Panc1 (cell line): ENCODE data around the gene CHST13. TPM values are rescaled to one million over a fixed set of nuclear protein-coding genes. Genes with fewer than 3 reads are reported as not detected.

Experiments
- ATAC-seq: fragments of 200-7000 bp; cut with Tn5 transposase; 2 replicates; pipeline ENCODE4 v1.9.1; 2020; ENCODE audit warnings: mild to moderate bottlenecking, moderate library complexity
- BruUV-seq: library from RNA; stranded (reverse); fragments of 400-500 nt; replicated peaks from 2 replicates; lab custom pipeline; 2021; lab: Mats Ljungman, UMichigan
- CTCF ChIA-PET: fragments of 300-600 bp; sonication (Branson Sonifier 250); formaldehyde crosslinking; loops from one replicate; lab custom pipeline; 2022; ENCODE audit warnings: antibody characterized with exemption; lab: Charles Lee
- POLR2A ChIA-PET: fragments of 300-600 bp; sonication (Branson Sonifier 250); formaldehyde crosslinking; loops from one replicate; lab custom pipeline; 2022; ENCODE audit warnings: antibody characterized with exemption; lab: Charles Lee
- DNase-seq: peaks from one replicate; pipeline ENCODE4 v3.0.0-alpha.2; 2010; ENCODE audit warnings: low read depth, low spot score
- H3K27ac ChIP-seq: 2 replicates; pipeline ENCODE4 v1.5.1; 2011; ENCODE audit warnings: mild to moderate bottlenecking, low read length, inconsistent platforms
- H3K27me3 ChIP-seq: fragments of 200-500 bp; sonication (Bioruptor generic); 2 replicates; pipeline ENCODE4 v1.6.0; 2014; ENCODE audit warnings: low read length, inconsistent platforms; ENCODE audit not compliant: control insufficient read depth, insufficient read depth
- H3K36me3 ChIP-seq: fragments of 200-500 bp; sonication (Bioruptor generic); 2 replicates; pipeline ENCODE4 v1.5.1; 2014; ENCODE audit warnings: inconsistent platforms, mild to moderate bottlenecking, low read length, moderate library complexity; ENCODE audit not compliant: control insufficient read depth, insufficient read depth
- H3K4me1 ChIP-seq: 2 replicates; pipeline ENCODE4 v1.5.1; 2011; ENCODE audit warnings: inconsistent platforms, mild to moderate bottlenecking, low read length, moderate library complexity; ENCODE audit not compliant: control insufficient read depth, insufficient read depth
- H3K4me3 ChIP-seq, 2 experiments: 2 replicates each; pipeline ENCODE4 v1.5.1; 2011 to 2012; ENCODE audit warnings: low read depth in 2 of 2, low read length in 2 of 2, mild to moderate bottlenecking in 2 of 2, inconsistent platforms in 1 of 2, moderate library complexity in 1 of 2
- H3K9me3 ChIP-seq: fragments of 200-500 bp; sonication (Bioruptor generic); 2 replicates; pipeline ENCODE4 v1.5.1; 2014; ENCODE audit warnings: low read depth, mild to moderate bottlenecking, inconsistent platforms, low read length, moderate library complexity; ENCODE audit not compliant: control insufficient read depth, insufficient read depth
- POLR2AphosphoS5 ChIP-seq: IDR thresholded peaks from 2 replicates; pipeline ENCODE4 v1.6.1; 2012; ENCODE audit warnings: mild to moderate bottlenecking, low read depth, low read length, moderate library complexity
- SIN3A ChIP-seq: IDR thresholded peaks from 2 replicates; pipeline ENCODE4 v1.6.1; 2012; ENCODE audit warnings: low read depth, mild to moderate bottlenecking, low read length, moderate library complexity, borderline replicate concordance; ENCODE audit not compliant: insufficient read depth
- TCF7L2 ChIP-seq: IDR thresholded peaks from 2 replicates; pipeline ENCODE4 v1.6.1; 2011; ENCODE audit warnings: mild to moderate bottlenecking, low read depth, low read length, inconsistent platforms
- in situ Hi-C: cut with HindIII; loops from 2 replicates; pipeline ENCODE4 v1.10.0; 2016; ENCODE audit warnings: low sequenced_read_pairs, low pct_unique_long_range_greater_than_20kb
- intact Hi-C: fragments of 100-400 bp; cut with micrococcal nuclease; formaldehyde crosslinking; loops from one replicate; pipeline ENCODE4 v1.10.0; 2022; ENCODE audit not compliant: unreplicated experiment
- total RNA-seq: library from RNA; stranded (reverse); gene quantifications from one replicate; pipeline ENCODE4 v1.2.1, GENCODE V29; 2021; ENCODE audit not compliant: unreplicated experiment
- TF ChIP-seq, protein P1 (sequence below): fragments of 450-650 bp; IDR thresholded peaks from 2 replicates; pipeline ENCODE4 v1.5.1; 2017; ENCODE audit warnings: mild to moderate bottlenecking
- TF ChIP-seq, protein P2 (sequence below), 2 experiments: IDR thresholded peaks; 2 replicates each; pipeline ENCODE4 v1.6.1; 2011 to 2012; ENCODE audit warnings: low read depth in 2 of 2, control low read depth in 1 of 2, low read length in 1 of 2, mild to moderate bottlenecking in 1 of 2, moderate library complexity in 1 of 2; ENCODE audit not compliant: insufficient read depth in 1 of 2

CHST13 gene
- total RNA-seq, 1 experiment from 2014 or later: 0.64 TPM

GRCh38 chr3:126525091-126525852, 1.3 kb downstream of the CHST13 start:
- in situ Hi-C loops: no loop called here
- Histone ChIP-seq H3K36me3 (no peaks in the 10 kb centered on the region), H3K9me3 (no peaks in the 10 kb centered on the region), H3K27me3 (peaks cover 8% of the 10 kb centered on the region), H3K27ac (no peak overlapping the region), H3K4me1 (peaks cover 4% of the 10 kb centered on the region; the same call in 1 of the 2 replicates), H3K4me3 (no peak overlapping the region)
- ATAC-seq (no peak), DNase-seq (no peak)
- no peak for TF ChIP-seq TCF7L2
- TF ChIP-seq, protein P1, sequence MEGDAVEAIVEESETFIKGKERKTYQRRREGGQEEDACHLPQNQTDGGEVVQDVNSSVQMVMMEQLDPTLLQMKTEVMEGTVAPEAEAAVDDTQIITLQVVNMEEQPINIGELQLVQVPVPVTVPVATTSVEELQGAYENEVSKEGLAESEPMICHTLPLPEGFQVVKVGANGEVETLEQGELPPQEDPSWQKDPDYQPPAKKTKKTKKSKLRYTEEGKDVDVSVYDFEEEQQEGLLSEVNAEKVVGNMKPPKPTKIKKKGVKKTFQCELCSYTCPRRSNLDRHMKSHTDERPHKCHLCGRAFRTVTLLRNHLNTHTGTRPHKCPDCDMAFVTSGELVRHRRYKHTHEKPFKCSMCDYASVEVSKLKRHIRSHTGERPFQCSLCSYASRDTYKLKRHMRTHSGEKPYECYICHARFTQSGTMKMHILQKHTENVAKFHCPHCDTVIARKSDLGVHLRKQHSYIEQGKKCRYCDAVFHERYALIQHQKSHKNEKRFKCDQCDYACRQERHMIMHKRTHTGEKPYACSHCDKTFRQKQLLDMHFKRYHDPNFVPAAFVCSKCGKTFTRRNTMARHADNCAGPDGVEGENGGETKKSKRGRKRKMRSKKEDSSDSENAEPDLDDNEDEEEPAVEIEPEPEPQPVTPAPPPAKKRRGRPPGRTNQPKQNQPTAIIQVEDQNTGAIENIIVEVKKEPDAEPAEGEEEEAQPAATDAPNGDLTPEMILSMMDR: no peak
- TF ChIP-seq, protein P2, sequence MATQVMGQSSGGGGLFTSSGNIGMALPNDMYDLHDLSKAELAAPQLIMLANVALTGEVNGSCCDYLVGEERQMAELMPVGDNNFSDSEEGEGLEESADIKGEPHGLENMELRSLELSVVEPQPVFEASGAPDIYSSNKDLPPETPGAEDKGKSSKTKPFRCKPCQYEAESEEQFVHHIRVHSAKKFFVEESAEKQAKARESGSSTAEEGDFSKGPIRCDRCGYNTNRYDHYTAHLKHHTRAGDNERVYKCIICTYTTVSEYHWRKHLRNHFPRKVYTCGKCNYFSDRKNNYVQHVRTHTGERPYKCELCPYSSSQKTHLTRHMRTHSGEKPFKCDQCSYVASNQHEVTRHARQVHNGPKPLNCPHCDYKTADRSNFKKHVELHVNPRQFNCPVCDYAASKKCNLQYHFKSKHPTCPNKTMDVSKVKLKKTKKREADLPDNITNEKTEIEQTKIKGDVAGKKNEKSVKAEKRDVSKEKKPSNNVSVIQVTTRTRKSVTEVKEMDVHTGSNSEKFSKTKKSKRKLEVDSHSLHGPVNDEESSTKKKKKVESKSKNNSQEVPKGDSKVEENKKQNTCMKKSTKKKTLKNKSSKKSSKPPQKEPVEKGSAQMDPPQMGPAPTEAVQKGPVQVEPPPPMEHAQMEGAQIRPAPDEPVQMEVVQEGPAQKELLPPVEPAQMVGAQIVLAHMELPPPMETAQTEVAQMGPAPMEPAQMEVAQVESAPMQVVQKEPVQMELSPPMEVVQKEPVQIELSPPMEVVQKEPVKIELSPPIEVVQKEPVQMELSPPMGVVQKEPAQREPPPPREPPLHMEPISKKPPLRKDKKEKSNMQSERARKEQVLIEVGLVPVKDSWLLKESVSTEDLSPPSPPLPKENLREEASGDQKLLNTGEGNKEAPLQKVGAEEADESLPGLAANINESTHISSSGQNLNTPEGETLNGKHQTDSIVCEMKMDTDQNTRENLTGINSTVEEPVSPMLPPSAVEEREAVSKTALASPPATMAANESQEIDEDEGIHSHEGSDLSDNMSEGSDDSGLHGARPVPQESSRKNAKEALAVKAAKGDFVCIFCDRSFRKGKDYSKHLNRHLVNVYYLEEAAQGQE (IDR thresholded peaks at IDR 0.05; ENCODE audit: insufficient read depth in 1 of 2, low read depth in 2 of 2, low read length in 1 of 2): no peak
- no peak for TF ChIP-seq POLR2AphosphoS5
- no peak for TF ChIP-seq SIN3A
- ChIA-PET POLR2A (no interaction called here), CTCF (no interaction called here)
- no TSS peak for BruUV-seq
- intact Hi-C loops: loop anchor here (10.0 kb wide), 1 partner anchor 140 kb away; no protein-coding TSS in a partner anchor

DNA sequence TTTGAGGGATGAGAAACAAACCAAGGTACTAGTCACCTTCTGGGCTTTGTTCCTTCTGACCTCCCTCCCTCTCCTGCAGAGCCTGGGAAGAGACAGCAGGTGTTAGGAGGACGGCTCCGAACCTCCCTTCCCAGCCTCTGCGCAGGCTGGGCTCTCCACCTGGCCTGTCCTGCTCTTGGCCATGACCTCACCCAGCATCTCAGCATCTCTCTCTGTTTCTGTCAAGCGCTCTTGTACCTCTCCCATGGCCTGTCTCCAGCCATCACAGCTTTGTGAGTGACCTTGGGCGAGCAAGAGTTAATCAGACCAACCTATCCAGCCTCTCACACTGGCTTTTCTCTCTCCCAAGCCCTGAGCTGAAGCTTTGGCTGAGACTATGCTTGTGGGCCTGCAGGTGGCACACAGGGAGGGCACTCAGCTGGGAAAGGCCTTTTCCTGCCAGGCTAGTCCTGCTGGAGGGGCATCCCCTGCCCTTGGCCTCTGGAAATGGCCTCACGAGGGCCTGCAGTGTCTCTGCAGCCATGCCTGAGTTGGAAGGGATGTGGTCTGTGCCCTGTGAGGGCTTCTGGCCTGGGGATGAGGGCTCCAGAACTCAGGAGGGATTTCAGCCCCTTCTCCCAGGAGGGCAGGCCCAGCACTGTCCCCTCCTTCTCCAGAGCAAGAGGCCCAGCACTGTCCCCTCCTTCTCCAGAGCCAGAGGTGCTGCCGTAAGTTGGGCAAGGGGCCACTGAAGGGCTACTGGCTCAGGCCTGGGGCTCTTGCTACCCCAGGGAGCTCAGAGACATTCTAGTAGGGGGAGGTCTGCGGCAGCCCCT, 2.1 kb downstream of the CHST13 start:
- H3K27ac ChIP-seq: no peak overlapping the region
- CTCF ChIA-PET: no interaction called here
- TF ChIP-seq SIN3A (no peak), POLR2AphosphoS5 (no peak), TCF7L2 (no peak)
- TF ChIP-seq, protein P2 (IDR thresholded peaks at IDR 0.05; ENCODE audit: insufficient read depth in 1 of 2, low read depth in 2 of 2, low read length in 1 of 2): no peak
- TF ChIP-seq, protein P1: no peak
- no peak overlapping the region for H3K4me3 ChIP-seq
- no peaks in the 10 kb centered on the region for H3K9me3 ChIP-seq
- ATAC-seq (no peak), DNase-seq (no peak)
- intact Hi-C loops (loop anchor here (10.0 kb wide), 1 partner anchor 139 kb away; no protein-coding TSS in a partner anchor), in situ Hi-C loops (no loop called here)
- BruUV-seq: no TSS peak
- POLR2A ChIA-PET: no interaction called here
- H3K27me3 ChIP-seq: peaks cover 8% of the 10 kb centered on the region
- no peaks in the 10 kb centered on the region for H3K36me3 ChIP-seq
- H3K4me1 ChIP-seq: peaks cover 4% of the 10 kb centered on the region; the same call in 1 of the 2 replicates
